SK-N-SH (cell line): Measurements from ENCODE around the gene ZBTB45. TPM values are rescaled to one million over a fixed set of nuclear protein-coding genes. Genes with fewer than 3 reads are reported as not detected.
A peak's percentile ranks its signal among the peaks of the same experiment; 100 is the strongest.

Experiments
- CTCF ChIA-PET: fragments of 300-600, 350-600 bp; formaldehyde crosslinking; extraction: SDS; loops from one replicate; lab custom pipeline; 2021; lab: Yijun Ruan, JAX
- POLR2A ChIA-PET: fragments of 350-600 bp; sonication (Branson Sonifier 250); formaldehyde crosslinking; extraction: SDS; loops from one replicate; lab custom pipeline; 2020; ENCODE audit warnings: antibody characterized with exemption, inconsistent platforms; lab: Yijun Ruan, JAX
- DNase-seq: peaks from one replicate; pipeline ENCODE4 v3.0.0; 2012
- H2AFZ ChIP-seq: fragments of 200-600 bp; sonication (generic); 2 replicates; pipeline ENCODE4 v1.8.1; 2016; ENCODE audit warnings: antibody characterized with exemption, mild to moderate bottlenecking, low read depth
- H3F3A ChIP-seq: fragments of 200-600 bp; sonication (generic); replicated peaks from 2 replicates; pipeline ENCODE3; 2016; ENCODE audit warnings: antibody characterized with exemption, mild to moderate bottlenecking; ENCODE audit not compliant: insufficient read depth
- H3K27ac ChIP-seq, 2 experiments: fragments of 200-500 bp in 1 of 2; fragments of 200-600 bp in 1 of 2; sonication (Bioruptor generic) in 1 of 2; sonication (generic), shearing (Covaris generic) in 1 of 2; 2 replicates each; pipeline versions ENCODE4 v1.5.1 to v1.6.1; 2014 to 2016; ENCODE audit warnings: low read depth in 2 of 2, inconsistent platforms in 1 of 2, low read length in 1 of 2, mild to moderate bottlenecking in 1 of 2, mixed read lengths in 1 of 2
- H3K27me3 ChIP-seq: fragments of 200-600 bp; sonication (generic), shearing (Covaris generic); 2 replicates; pipeline ENCODE4 v1.6.1; 2016; ENCODE audit warnings: mixed run types; ENCODE audit not compliant: insufficient read depth
- H3K36me3 ChIP-seq, 2 experiments: fragments of 200-500 bp in 1 of 2; fragments of 200-600 bp in 1 of 2; sonication (Bioruptor generic) in 1 of 2; sonication (generic) in 1 of 2; replicated peaks in 1 of 2; 2 replicates each; pipeline versions ENCODE3 to v1.5.1; 2014 to 2016; ENCODE audit warnings: low read length in 1 of 2, mild to moderate bottlenecking in 1 of 2; ENCODE audit not compliant: insufficient read depth in 2 of 2, control insufficient read depth in 1 of 2
- H3K4me1 ChIP-seq, 2 experiments: fragments of 200-500 bp in 1 of 2; fragments of 200-600 bp in 1 of 2; sonication (Bioruptor generic) in 1 of 2; sonication (generic), shearing (Covaris generic) in 1 of 2; 2 replicates each; pipeline versions ENCODE4 v1.5.1 to v1.6.1; 2014 to 2016; ENCODE audit warnings: low read depth in 1 of 2, low read length in 1 of 2, mixed run types in 1 of 2; ENCODE audit not compliant: insufficient read depth in 2 of 2, control insufficient read depth in 1 of 2
- H3K4me2 ChIP-seq: fragments of 200-600 bp; sonication (generic), shearing (Covaris generic); 2 replicates; pipeline ENCODE4 v1.6.1; 2017; ENCODE audit warnings: mixed run types
- H3K4me3 ChIP-seq, 2 experiments: fragments of 200-500 bp in 1 of 2; fragments of 200-600 bp in 1 of 2; sonication (Bioruptor generic) in 1 of 2; sonication (generic), shearing (Covaris generic) in 1 of 2; 2 replicates each; pipeline versions ENCODE4 v1.5.1 to v1.8.1; 2014 to 2016; ENCODE audit warnings: low read depth in 2 of 2, inconsistent platforms in 1 of 2, low read length in 1 of 2, mild to moderate bottlenecking in 1 of 2, mixed read lengths in 1 of 2, moderate library complexity in 1 of 2
- H3K79me2 ChIP-seq: fragments of 200-600 bp; sonication (generic); 2 replicates; pipeline ENCODE4 v1.8.1; 2017; ENCODE audit warnings: mild to moderate bottlenecking; ENCODE audit not compliant: insufficient read depth
- H3K9ac ChIP-seq: fragments of 200-600 bp; sonication (generic); 2 replicates; pipeline ENCODE4 v1.6.1; 2017; ENCODE audit warnings: mixed run types
- H3K9me2 ChIP-seq: fragments of 200-600 bp; sonication (generic); 2 replicates; pipeline ENCODE4 v1.6.1; 2017; ENCODE audit warnings: mixed run types
- H3K9me3 ChIP-seq: fragments of 200-600 bp; sonication (generic); 2 replicates; pipeline ENCODE4 v1.6.1; 2017; ENCODE audit warnings: mixed run types, mild to moderate bottlenecking, moderate library complexity
- H4K20me1 ChIP-seq: fragments of 200-600 bp; sonication (generic); 2 replicates; pipeline ENCODE4 v1.6.1; 2017; ENCODE audit warnings: mild to moderate bottlenecking, mixed run types; ENCODE audit not compliant: insufficient read depth
- CHD2 ChIP-seq: fragments of 150-350 bp; IDR thresholded peaks from 2 replicates; pipeline ENCODE4 v1.6.1; 2018; ENCODE audit warnings: low read length; ENCODE audit not compliant: partially characterized antibody
- ELF1 ChIP-seq: IDR thresholded peaks from 2 replicates; pipeline ENCODE4 v1.4.0; 2012
- FOSL2 ChIP-seq: IDR thresholded peaks from 2 replicates; pipeline ENCODE4 v1.4.0; 2012; ENCODE audit warnings: low read depth, mild to moderate bottlenecking, moderate library complexity, borderline replicate concordance
- FOXJ3 ChIP-seq: sonication (generic); formaldehyde crosslinking; IDR thresholded peaks from 2 replicates; pipeline ENCODE4 v1.5.1; 2020; ENCODE audit warnings: mild to moderate bottlenecking, missing genetic modification reagents
- FOXM1 ChIP-seq: IDR thresholded peaks from 2 replicates; pipeline ENCODE4 v1.4.0; 2012; ENCODE audit warnings: low read depth, mild to moderate bottlenecking
- GABPA ChIP-seq: IDR thresholded peaks from 2 replicates; pipeline ENCODE4 v1.4.0; 2012; ENCODE audit warnings: low read depth, mild to moderate bottlenecking
- JUND ChIP-seq: IDR thresholded peaks from 2 replicates; pipeline ENCODE4 v1.4.0; 2012
- MEF2A ChIP-seq: IDR thresholded peaks from 2 replicates; pipeline ENCODE4 v1.4.0; 2012; ENCODE audit warnings: low read depth, borderline replicate concordance
- MXI1 ChIP-seq: IDR thresholded peaks from 2 replicates; pipeline ENCODE4 v1.6.1; 2012; ENCODE audit warnings: mild to moderate bottlenecking, low read depth, low read length, improper control_type of control experiment
- RCOR1 ChIP-seq: fragments of 150-350 bp; IDR thresholded peaks from 2 replicates; pipeline ENCODE4 v1.6.1; 2017; ENCODE audit warnings: antibody characterized with exemption, low read length
- RXRA ChIP-seq: IDR thresholded peaks from 2 replicates; pipeline ENCODE4 v1.4.0; 2012; ENCODE audit warnings: low read depth, mild to moderate bottlenecking, borderline replicate concordance
- TEAD4 ChIP-seq: IDR thresholded peaks from 2 replicates; pipeline ENCODE4 v1.4.0; 2012; ENCODE audit warnings: mild to moderate bottlenecking, borderline replicate concordance; ENCODE audit not compliant: insufficient read depth
- YY1 ChIP-seq: IDR thresholded peaks from 2 replicates; pipeline ENCODE4 v1.4.0; 2012; ENCODE audit warnings: low read depth, mild to moderate bottlenecking
- WGBS: methylation state at CpG from one replicate; pipeline ENCODE4 v1.1.6; 2017; ENCODE audit warnings: low lambda C conversion rate; 5-methylcytosine and 5-hydroxymethylcytosine counted together
- polyA plus RNA-seq, 3 experiments: library from polyadenylated mRNA; depleted of rRNA; stranded (reverse); fragments of >200 nt; gene quantifications; 2 replicates each; pipeline ENCODE4 v1.2.3, GENCODE V29; 2012
- TF ChIP-seq, protein P1 (sequence below): IDR thresholded peaks from 2 replicates; pipeline ENCODE4 v1.4.0; 2012; ENCODE audit warnings: low read depth
- TF ChIP-seq, protein P2 (sequence below): IDR thresholded peaks from 2 replicates; pipeline ENCODE4; 2012
- TF ChIP-seq, protein P3 (sequence below): fragments of 200-600 bp; sonication (generic); IDR thresholded peaks from 2 replicates; pipeline ENCODE4 v1.6.1; 2017; ENCODE audit warnings: antibody characterized with exemption, mild to moderate bottlenecking, moderate library complexity

The ZBTB45 gene
- polyA plus RNA-seq, 1 of the 3 experiments (the other 2 are of a cell fraction), result 11.3 TPM

DNA sequence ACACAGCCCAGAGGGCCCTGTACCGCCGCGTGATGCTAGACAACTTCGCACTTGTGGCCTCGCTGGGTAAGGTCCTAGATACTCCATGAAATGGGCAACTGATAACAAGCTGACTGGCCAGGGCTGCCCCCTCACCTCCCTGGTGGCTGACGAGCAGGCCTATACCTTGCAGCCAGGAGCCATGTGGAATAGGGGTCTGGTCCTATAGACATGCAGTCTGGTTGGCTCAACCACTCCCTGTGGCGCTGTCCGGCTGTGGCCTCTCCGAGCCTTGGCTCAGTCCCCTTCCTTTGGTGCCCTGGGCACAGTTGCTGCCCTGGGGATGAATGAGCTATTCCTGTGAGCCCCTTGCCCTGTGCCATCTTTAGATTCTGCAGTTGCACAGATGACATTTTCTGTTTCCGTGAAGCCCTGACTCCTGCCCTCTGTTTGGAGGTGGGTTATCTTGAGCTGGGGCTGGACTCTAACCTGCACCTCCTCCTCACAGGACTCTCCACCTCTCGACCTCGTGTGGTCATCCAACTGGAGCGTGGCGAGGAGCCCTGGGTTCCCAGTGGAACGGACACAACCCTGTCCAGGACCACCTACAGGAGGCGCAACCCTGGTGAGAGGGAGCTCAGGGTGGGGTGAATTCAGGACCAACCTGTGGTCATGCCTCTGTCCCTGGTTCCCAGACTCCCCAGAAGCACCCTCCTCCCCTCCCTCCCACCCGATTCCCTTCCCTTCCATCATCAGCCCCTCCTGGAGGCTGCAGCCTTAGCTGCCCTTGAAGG lies 50.2 kb downstream of the ZBTB45 start:
- WGBS, result 97% methylated on average over 14 of the region's 17 CpGs
- peaks cover 0 to 14% of the 10 kb centered on the region in 2 experiments; a peak in 1 of 4 replicates for H3K4me1 ChIP-seq
- POLR2A ChIA-PET, result interaction anchor here (1.2 kb wide), 1 partner anchor 18 kb away, joined by 3 read pairs; no protein-coding TSS in a partner anchor
- no peak overlapping the region for H3K4me3 ChIP-seq
- peak; percentile 5 for DNase-seq
- no peaks in the 10 kb centered on the region for H3K9me2 ChIP-seq
- no peak overlapping the region for H3K9ac ChIP-seq
- H3K27ac ChIP-seq, result no peak overlapping the region
- H3K4me2 ChIP-seq, result no peak overlapping the region
- no peaks in the 10 kb centered on the region for H3K9me3 ChIP-seq
- no peak overlapping the region for H2AFZ ChIP-seq
- peaks cover 10% of the 10 kb centered on the region for H3F3A ChIP-seq
- no peaks in the 10 kb centered on the region for H3K27me3 ChIP-seq
- peaks cover 25% of the 10 kb centered on the region for H3K79me2 ChIP-seq
- H4K20me1 ChIP-seq, result peaks cover 13% of the 10 kb centered on the region; the same call in 1 of the 2 replicates
- peaks cover 0 to 35% of the 10 kb centered on the region in 2 experiments for H3K36me3 ChIP-seq
- TF ChIP-seq FOSL2 (no peak), FOXJ3 (no peak), ELF1 (no peak), FOXM1 (no peak), TEAD4 (no peak), GABPA (no peak), MXI1 (no peak), JUND (no peak), RXRA (no peak)
- TF ChIP-seq, protein P1, sequence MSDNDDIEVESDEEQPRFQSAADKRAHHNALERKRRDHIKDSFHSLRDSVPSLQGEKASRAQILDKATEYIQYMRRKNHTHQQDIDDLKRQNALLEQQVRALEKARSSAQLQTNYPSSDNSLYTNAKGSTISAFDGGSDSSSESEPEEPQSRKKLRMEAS, result no peak
- TF ChIP-seq, protein P2, sequence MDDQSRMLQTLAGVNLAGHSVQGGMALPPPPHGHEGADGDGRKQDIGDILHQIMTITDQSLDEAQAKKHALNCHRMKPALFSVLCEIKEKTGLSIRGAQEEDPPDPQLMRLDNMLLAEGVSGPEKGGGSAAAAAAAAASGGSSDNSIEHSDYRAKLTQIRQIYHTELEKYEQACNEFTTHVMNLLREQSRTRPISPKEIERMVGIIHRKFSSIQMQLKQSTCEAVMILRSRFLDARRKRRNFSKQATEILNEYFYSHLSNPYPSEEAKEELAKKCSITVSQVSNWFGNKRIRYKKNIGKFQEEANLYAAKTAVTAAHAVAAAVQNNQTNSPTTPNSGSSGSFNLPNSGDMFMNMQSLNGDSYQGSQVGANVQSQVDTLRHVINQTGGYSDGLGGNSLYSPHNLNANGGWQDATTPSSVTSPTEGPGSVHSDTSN, result no peak
- TF ChIP-seq, all 33 proteins: peak for 0
- CTCF ChIA-PET, result interaction anchor here (0.6 to 1.7 kb wide), 2 partner anchors 49 to 1917 kb away, joined by 3 to 4 read pairs; no protein-coding TSS in a partner anchor

DNA sequence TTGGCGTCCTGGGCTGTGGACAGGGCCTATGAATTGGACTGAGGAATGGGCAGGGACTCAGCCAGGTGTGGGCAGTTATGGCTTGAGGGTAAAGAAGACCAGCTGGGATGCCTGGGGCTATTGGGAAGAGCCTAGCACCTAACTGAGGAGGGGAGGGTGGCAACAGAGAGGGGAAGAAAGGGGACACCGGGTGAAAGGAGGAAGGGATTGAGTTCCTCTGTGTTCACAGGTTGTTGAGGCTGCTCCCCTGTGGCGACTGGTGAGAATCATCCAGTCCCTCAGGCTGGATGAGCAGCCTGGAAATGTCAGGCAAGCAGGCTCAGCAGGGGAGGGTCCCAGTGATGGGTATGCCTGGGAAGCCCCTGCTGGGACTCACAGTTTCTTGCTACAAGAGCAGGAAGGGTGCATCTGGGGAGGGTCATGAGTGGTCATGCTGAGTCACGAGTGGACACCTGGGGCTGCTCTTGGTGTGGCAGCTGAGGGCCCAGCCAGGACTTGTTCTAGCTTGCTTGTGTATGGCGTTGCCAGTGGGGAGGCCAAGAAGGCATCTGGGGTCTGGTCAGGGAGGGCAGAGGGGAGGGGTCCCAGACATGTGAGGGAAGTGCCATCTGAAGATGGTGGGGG lies 51.3 kb downstream of the ZBTB45 start:
- H3F3A ChIP-seq, result peaks cover 3% of the 10 kb centered on the region
- no peak overlapping the region for H2AFZ ChIP-seq
- H4K20me1 ChIP-seq, result peaks cover 13% of the 10 kb centered on the region; the same call in 1 of the 2 replicates
- peaks cover 25% of the 10 kb centered on the region for H3K79me2 ChIP-seq
- H3K4me1 ChIP-seq, result peaks cover 0 to 12% of the 10 kb centered on the region in 2 experiments; a peak in 1 of 4 replicates
- H3K9me3 ChIP-seq, result no peaks in the 10 kb centered on the region
- 48% methylated on average over 5 of the region's 5 CpGs for WGBS
- H3K9ac ChIP-seq, result no peak overlapping the region
- peaks cover 0 to 33% of the 10 kb centered on the region in 2 experiments for H3K36me3 ChIP-seq
- no peaks in the 10 kb centered on the region for H3K9me2 ChIP-seq
- peak overlapping the region; percentile 30 to 86 for H3K4me3 ChIP-seq
- no peak for DNase-seq
- peak overlapping the region; percentile 73 for H3K4me2 ChIP-seq
- ChIA-PET POLR2A (interaction anchor here (1.2 kb wide), 1 partner anchor 17 kb away, joined by 3 read pairs; no protein-coding TSS in a partner anchor), CTCF (interaction anchor here (1.7 kb wide), 1 partner anchor 50 kb away, joined by 4 read pairs; no protein-coding TSS in a partner anchor)
- H3K27me3 ChIP-seq, result no peaks in the 10 kb centered on the region
- H3K27ac ChIP-seq, result no peak overlapping the region; a peak in 1 of 4 replicates
- TF ChIP-seq, protein P2, result no peak
- TF ChIP-seq RXRA, result no peak
- no peak for TF ChIP-seq YY1
- TF ChIP-seq, protein P3, sequence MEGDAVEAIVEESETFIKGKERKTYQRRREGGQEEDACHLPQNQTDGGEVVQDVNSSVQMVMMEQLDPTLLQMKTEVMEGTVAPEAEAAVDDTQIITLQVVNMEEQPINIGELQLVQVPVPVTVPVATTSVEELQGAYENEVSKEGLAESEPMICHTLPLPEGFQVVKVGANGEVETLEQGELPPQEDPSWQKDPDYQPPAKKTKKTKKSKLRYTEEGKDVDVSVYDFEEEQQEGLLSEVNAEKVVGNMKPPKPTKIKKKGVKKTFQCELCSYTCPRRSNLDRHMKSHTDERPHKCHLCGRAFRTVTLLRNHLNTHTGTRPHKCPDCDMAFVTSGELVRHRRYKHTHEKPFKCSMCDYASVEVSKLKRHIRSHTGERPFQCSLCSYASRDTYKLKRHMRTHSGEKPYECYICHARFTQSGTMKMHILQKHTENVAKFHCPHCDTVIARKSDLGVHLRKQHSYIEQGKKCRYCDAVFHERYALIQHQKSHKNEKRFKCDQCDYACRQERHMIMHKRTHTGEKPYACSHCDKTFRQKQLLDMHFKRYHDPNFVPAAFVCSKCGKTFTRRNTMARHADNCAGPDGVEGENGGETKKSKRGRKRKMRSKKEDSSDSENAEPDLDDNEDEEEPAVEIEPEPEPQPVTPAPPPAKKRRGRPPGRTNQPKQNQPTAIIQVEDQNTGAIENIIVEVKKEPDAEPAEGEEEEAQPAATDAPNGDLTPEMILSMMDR, result no peak
- no peak for TF ChIP-seq MEF2A
- TF ChIP-seq CHD2, result no peak
- no peak for TF ChIP-seq RCOR1
- TF ChIP-seq MXI1, result no peak
- TF ChIP-seq, protein P1, result no peak
